ENCODE measurements around the gene CLIC4. TPM values are rescaled to one million over a fixed set of nuclear protein-coding genes. Genes with fewer than 3 reads are reported as not detected.

Gene CLIC4
- total and polyA plus RNA-seq, 10 donors: 17.0 to 99.6 (median 71.2) TPM

DNA sequence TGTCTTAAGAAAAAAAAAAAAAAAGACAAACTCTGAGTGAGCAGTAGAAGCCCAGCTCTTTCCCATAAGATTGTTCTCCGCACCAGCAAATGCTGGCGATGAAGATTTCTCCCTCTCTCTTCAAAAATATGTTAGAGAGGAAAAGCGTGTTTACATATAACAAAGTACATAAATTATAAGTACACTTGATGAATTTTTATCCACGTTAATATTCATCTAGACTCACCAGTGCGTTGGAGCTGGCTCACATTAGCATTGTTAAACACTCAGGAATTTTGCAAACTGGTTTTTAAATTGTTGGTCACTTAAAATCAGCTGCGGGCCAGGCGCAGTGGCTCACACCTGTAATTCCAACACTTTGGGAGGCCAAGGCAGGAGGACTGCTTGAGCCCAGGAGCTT, 128.8 kb downstream of the CLIC4 start:
- DNase-seq: no peak
- Histone ChIP-seq H3K4me3 (no peak overlapping the region), H3K27ac (no peak overlapping the region), H3K27me3 (replicated peaks in 1 of 7) (peaks cover 0 to 23% (median 8%) of the 10 kb centered on the region in 7 donors), H3K9me3 (no peaks in the 10 kb centered on the region), H3K36me3 (no peaks in the 10 kb centered on the region), H3K4me1 (peaks cover 0 to 27% (median 8%) of the 10 kb centered on the region in 6 donors)
- TF ChIP-seq POLR2A (IDR thresholded peaks at IDR 0.05) (no peak), CTCF (IDR thresholded peaks at IDR 0.05 in 8 of 11, conservative IDR thresholded peaks at IDR 0.05 in 3 of 11) (no peak), POLR2AphosphoS5 (IDR thresholded peaks at IDR 0.05) (no peak)
- intact Hi-C loops (cut with DNase I; ENCODE audit: low total_unique reads): no loop called here
- WGBS, 5 donors: 76 to 94% (median 91%) methylated on average over 7 of the region's 7 CpGs

DNA sequence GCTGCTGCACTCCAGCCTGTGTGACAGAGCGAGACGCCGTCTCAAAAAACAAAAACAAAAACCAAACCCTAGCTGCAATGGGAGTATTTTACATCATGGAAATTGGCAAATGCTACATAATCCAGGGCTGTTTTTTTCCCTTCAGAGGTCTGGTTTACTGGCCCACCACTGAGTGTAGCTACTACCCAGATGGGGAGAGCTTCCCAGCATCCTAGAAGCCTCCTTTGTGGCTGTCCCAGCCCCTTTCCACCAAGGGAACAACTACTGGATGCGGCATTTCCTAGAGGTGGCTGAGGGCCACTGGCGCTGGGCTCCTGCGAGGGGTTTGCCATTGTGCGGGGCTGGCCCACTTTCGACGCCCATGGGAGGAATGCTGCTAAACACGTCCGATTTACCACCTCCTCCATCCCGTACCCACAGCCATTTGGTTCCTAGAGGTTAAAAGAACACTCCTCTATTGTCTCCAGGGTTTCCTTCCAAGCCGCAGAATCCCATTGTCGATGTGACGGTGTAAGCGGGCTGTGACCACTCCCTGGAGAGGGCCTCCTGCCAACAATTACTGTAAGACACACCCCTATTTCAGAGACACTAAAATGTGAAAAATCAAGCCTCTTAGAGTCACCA, 129.5 kb downstream of the CLIC4 start:
- no peak for DNase-seq
- Histone ChIP-seq H3K36me3 (no peaks in the 10 kb centered on the region), H3K27me3 (replicated peaks in 1 of 7) (peaks cover 0 to 27% (median 8%) of the 10 kb centered on the region in 7 donors), H3K4me3 (no peak overlapping the region), H3K4me1 (peaks cover 0 to 27% (median 8%) of the 10 kb centered on the region in 6 donors), H3K27ac (no peak overlapping the region), H3K9me3 (no peaks in the 10 kb centered on the region)
- TF ChIP-seq POLR2AphosphoS5 (IDR thresholded peaks at IDR 0.05) (no peak), CTCF (IDR thresholded peaks at IDR 0.05 in 8 of 11, conservative IDR thresholded peaks at IDR 0.05 in 3 of 11) (no peak), POLR2A (IDR thresholded peaks at IDR 0.05) (no peak)
- 76 to 89% (median 78%) methylated on average over 15 to 16 of the region's 16 CpGs for WGBS, 5 donors
- intact Hi-C loops (cut with DNase I; ENCODE audit: low total_unique reads): no loop called here

GRCh38 chr1:24875257-24875656, 130.0 kb downstream of the CLIC4 start:
- Histone ChIP-seq H3K4me3 (no peak overlapping the region), H3K36me3 (no peaks in the 10 kb centered on the region), H3K4me1 (peaks cover 0 to 22% (median 8%) of the 10 kb centered on the region in 6 donors), H3K27me3 (replicated peaks in 1 of 7) (peaks cover 0 to 23% (median 8%) of the 10 kb centered on the region in 7 donors), H3K27ac (no peak overlapping the region), H3K9me3 (no peaks in the 10 kb centered on the region)
- DNase-seq: no peak
- 73 to 86% (median 79%) methylated on average over 8 of the region's 8 CpGs for WGBS, 5 donors
- TF ChIP-seq CTCF (IDR thresholded peaks at IDR 0.05 in 8 of 11, conservative IDR thresholded peaks at IDR 0.05 in 3 of 11) (no peak), POLR2A (IDR thresholded peaks at IDR 0.05) (no peak), POLR2AphosphoS5 (IDR thresholded peaks at IDR 0.05) (no peak)
- intact Hi-C loops (cut with DNase I; ENCODE audit: low total_unique reads): no loop called here

GRCh38 chr1:24875991-24876506, 130.8 kb downstream of the CLIC4 start:
- Histone ChIP-seq H3K27ac (no peak overlapping the region), H3K9me3 (no peaks in the 10 kb centered on the region), H3K4me3 (no peak overlapping the region), H3K36me3 (no peaks in the 10 kb centered on the region), H3K27me3 (replicated peaks in 1 of 7) (peaks cover 0 to 15% (median 0%) of the 10 kb centered on the region in 7 donors), H3K4me1 (peaks cover 0 to 14% (median 1%) of the 10 kb centered on the region in 6 donors)
- intact Hi-C loops (cut with DNase I; ENCODE audit: low total_unique reads): no loop called here
- WGBS, 5 donors: 50 to 91% (median 69%) methylated on average over 5 to 8 of the region's 8 CpGs
- DNase-seq: no peak
- TF ChIP-seq CTCF (IDR thresholded peaks at IDR 0.05 in 8 of 11, conservative IDR thresholded peaks at IDR 0.05 in 3 of 11) (no peak), POLR2A (IDR thresholded peaks at IDR 0.05) (no peak), POLR2AphosphoS5 (IDR thresholded peaks at IDR 0.05) (no peak)

Measured in spleen (tissue), 11 donors.